ENCODE data around the gene SH3RF1. TPM values are rescaled to one million over a fixed set of nuclear protein-coding genes. Genes with fewer than 3 reads are reported as not detected.

SH3RF1 gene
- total and polyA plus RNA-seq, 2 of the 8 experiments (the other 6 are each of a cell fraction or from before 2014, with no cell fraction given), result 6.9 to 15.1 TPM

DNA sequence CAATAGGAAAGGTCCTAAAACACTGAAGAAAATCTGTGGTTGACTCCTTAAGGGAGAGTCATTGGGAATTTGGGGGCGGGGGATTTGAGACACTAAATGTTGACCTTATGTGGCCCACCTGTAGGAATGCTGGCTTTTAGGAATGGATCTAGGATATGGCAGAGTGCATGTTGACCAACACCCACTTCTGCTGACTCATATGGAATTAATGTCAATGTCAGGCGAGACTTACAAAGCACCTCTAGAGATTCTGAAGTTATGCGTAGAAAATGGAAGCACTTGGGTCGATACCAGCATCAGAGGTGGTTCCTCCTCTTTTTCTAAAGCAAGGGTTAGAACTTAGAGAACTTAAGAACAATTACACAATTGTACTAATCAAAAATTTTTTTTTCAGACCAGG, 160.1 kb downstream of the SH3RF1 start:
- Histone ChIP-seq H4K5ac (ENCODE audit: insufficient read length, low read depth, low read length) (no peak overlapping the region), H3K9me3 (ENCODE audit: insufficient read depth in 2 of 2, low read depth in 1 of 2, low read length in 1 of 2) (no peaks in the 10 kb centered on the region), H2BK12ac (ENCODE audit: low read depth, low read length) (no peak overlapping the region), H2BK15ac (ENCODE audit: low read length) (no peak overlapping the region), H4K91ac (replicated peaks; ENCODE audit: insufficient read length, low read length) (no peak overlapping the region), H2BK120ac (replicated peaks; ENCODE audit: low read depth, low read length) (no peak overlapping the region), H3K23me2 (ENCODE audit: low read depth, low read length) (no peaks in the 10 kb centered on the region), H3K79me2 (ENCODE audit: control insufficient read depth in 1 of 2, insufficient read depth in 2 of 2, low read length in 2 of 2) (no peaks in the 10 kb centered on the region), H3K56ac (replicated peaks; ENCODE audit: insufficient read length, low read depth, low read length) (no peak overlapping the region), H2BK20ac (ENCODE audit: low read length) (no peak overlapping the region), H3K27me3 (replicated peaks in 1 of 4; ENCODE audit: control insufficient read depth in 3 of 4, extremely low read depth in 1 of 4, insufficient read depth in 3 of 4, low read length in 3 of 4) (no peaks in the 10 kb centered on the region), H3K4me1 (replicated peaks in 1 of 4; ENCODE audit: control insufficient read depth in 3 of 4, insufficient read depth in 4 of 4, low read length in 3 of 4) (peaks cover 0 to 6% (median 1%) of the 10 kb centered on the region in 4 experiments; a peak in 3 of 7 replicates), H3K9ac (replicated peaks in 1 of 4; ENCODE audit: extremely low read depth in 1 of 4, low read depth in 3 of 4, low read length in 3 of 4) (no peak overlapping the region), H2AK5ac (ENCODE audit: low read depth, low read length) (no peak overlapping the region), H3K14ac (ENCODE audit: insufficient read length) (no peak overlapping the region), H2BK5ac (ENCODE audit: low read depth, low read length) (no peak overlapping the region), H3K18ac (ENCODE audit: extremely low read depth, low read length) (no peak overlapping the region), H3K79me1 (ENCODE audit: low read depth, low read length) (no peaks in the 10 kb centered on the region), H4K20me1 (replicated peaks in 1 of 2; ENCODE audit: control insufficient read depth in 1 of 2, insufficient read depth in 2 of 2, low read length in 2 of 2) (no peaks in the 10 kb centered on the region), H3K4me2 (ENCODE audit: insufficient read depth in 1 of 2, low read depth in 2 of 2, low read length in 2 of 2) (no peak overlapping the region), H2AFZ (ENCODE audit: low read length) (no peak overlapping the region), H4K8ac (ENCODE audit: extremely low read depth, insufficient read depth, low read length) (no peak overlapping the region), H3K23ac (ENCODE audit: insufficient read length) (no peak overlapping the region), H3K27ac (ENCODE audit: low read depth, low read length) (no peak overlapping the region), H3K4ac (replicated peaks; ENCODE audit: insufficient read length, low read depth, low read length) (no peak overlapping the region), H3K4me3 (ENCODE audit: extremely low read depth in 1 of 4, insufficient read depth in 2 of 4, low read depth in 3 of 4, low read length in 4 of 4) (no peak overlapping the region), H3K36me3 (ENCODE audit: control insufficient read depth in 2 of 4, insufficient read depth in 4 of 4, low read length in 3 of 4) (peaks cover 2 to 9% (median 5%) of the 10 kb centered on the region in 4 experiments; a peak in 4 of 8 replicates)
- no peak for DNase-seq (ENCODE audit: low read depth in 1 of 2, low spot score in 2 of 2)
- CTCF ChIA-PET (ENCODE audit: partially characterized antibody), result interaction anchor here (0.6 to 1.5 kb wide), 3 partner anchors 12 to 867 kb away, joined by 3 read pairs; no protein-coding TSS in a partner anchor
- POLR2A ChIA-PET (ENCODE audit: partially characterized antibody), result no interaction called here
- WGBS, 2 experiments (ENCODE audit: extremely low coverage in 1 of 2, insufficient coverage in 1 of 2, insufficient read length in 1 of 2, insufficient replicate concordance in 2 of 2, low coverage in 1 of 2, low lambda C conversion rate in 2 of 2, missing lambda C conversion rate in 1 of 2), result 88% methylated on average over 4 of the region's 4 CpGs; no CpG with 5 or more reads in 1 of the 2 experiments
- FAIRE-seq, result no peak
- no peak for TF ChIP-seq KDM4A (IDR thresholded peaks at IDR 0.05; ENCODE audit: low read depth, low read length, severe bottlenecking)
- no peak for TF ChIP-seq TEAD4 (IDR thresholded peaks at IDR 0.05; ENCODE audit: low read depth, low read length)
- no peak for TF ChIP-seq RAD21 (IDR thresholded peaks at IDR 0.05 in 1 of 2, conservative IDR thresholded peaks at IDR 0.05 in 1 of 2; ENCODE audit: low read depth in 2 of 2, low read length in 2 of 2)
- no peak for TF ChIP-seq FOSL1 (IDR thresholded peaks at IDR 0.05; ENCODE audit: insufficient read depth, low read depth, low read length)
- TF ChIP-seq ATF3 (IDR thresholded peaks at IDR 0.05; ENCODE audit: insufficient read depth, low read depth, low read length), result no peak
- TF ChIP-seq JUND (IDR thresholded peaks at IDR 0.05; ENCODE audit: low read length), result no peak
- no peak for TF ChIP-seq RNF2 (IDR thresholded peaks at IDR 0.05; ENCODE audit: borderline replicate concordance, low read depth, low read length, missing control alignments, poor library complexity, severe bottlenecking)
- TF ChIP-seq PHF8 (conservative IDR thresholded peaks at IDR 0.05; ENCODE audit: low read depth, low read length), result no peak
- no peak for TF ChIP-seq RFX5 (IDR thresholded peaks at IDR 0.05; ENCODE audit: borderline replicate concordance, low read depth, low read length)
- TF ChIP-seq CREB1 (IDR thresholded peaks at IDR 0.05), result no peak
- TF ChIP-seq CBX8 (IDR thresholded peaks at IDR 0.05; ENCODE audit: borderline replicate concordance, low read depth, low read length), result no peak
